GM19372 (cell line): ENCODE measurements around the gene CYFIP1.
"Not testable (repeated sequence)": the region's sequence is repeated elsewhere in the genome, so short reads cannot be mapped to it uniquely, and the experiment has no call there.

Source experiments
- ATAC-seq: cut with Tn5 transposase; IDR thresholded peaks from one replicate; pipeline ENCODE4 v1.9.1; 2021; ENCODE audit warnings: mild to moderate bottlenecking, low read depth, moderate library complexity; ENCODE audit not compliant: unreplicated experiment

The CYFIP1 gene

GRCh38 chr15:22980189-22981050 lies at the start of gene CYFIP1:
Gene CYFIP1, minus strand, starts transcription at chr15:22980368. Its CDS starts 33,083 bp downstream, at chr15:22947285.
- peak; percentile 41 for ATAC-seq

DNA sequence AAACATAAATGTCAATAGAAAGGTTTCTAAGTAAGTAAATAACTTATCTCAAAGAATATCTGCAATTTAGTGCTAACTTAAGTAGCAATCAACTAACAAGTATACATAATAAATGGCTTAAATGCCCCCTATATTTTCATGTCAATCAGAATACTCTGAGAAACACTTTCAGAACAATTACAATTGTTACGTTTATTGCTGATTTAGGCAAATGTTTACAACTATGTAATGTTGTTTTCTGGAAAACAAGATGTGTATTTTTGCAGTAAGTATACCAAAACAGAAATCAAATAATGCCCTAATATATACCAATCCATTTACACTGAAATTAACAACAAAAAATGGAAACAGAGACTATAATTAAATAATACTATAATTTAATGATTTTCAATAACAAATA lies 46.0 kb upstream of the CYFIP1 start:
- ATAC-seq, result no peak

GRCh38 chr15:23022156-23022555 lies 42.0 kb upstream of the CYFIP1 start:
- no peak for ATAC-seq

DNA sequence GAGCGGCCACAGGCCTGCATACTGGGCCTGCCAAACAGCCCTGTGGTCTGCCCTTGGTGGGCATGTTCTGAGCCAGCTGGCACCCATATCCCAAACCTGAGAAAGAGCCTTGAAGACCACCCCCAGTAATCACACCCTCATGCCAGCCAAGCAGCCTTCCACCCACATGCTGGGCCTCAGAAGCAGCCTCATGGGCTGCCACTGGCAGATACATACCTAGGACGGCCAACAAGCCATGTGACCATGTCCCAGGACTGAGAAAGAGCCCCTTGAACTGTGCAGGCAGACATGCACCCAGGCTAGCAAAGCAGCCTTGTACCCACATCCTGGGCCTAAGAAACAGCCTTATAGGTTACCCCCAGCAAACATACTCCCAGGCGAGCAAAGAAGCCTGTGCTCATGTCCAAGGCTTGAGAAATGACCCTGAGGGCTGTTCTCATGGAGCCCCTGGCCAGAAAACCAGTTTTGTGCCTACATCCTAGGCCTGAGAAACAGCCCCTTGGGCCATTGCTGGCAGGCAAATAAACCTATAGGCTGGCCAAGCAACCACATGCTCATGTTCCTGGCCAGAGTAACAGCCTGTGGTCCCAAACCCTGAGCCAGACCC lies 34.3 kb upstream of the CYFIP1 start:
- no peak for ATAC-seq

DNA sequence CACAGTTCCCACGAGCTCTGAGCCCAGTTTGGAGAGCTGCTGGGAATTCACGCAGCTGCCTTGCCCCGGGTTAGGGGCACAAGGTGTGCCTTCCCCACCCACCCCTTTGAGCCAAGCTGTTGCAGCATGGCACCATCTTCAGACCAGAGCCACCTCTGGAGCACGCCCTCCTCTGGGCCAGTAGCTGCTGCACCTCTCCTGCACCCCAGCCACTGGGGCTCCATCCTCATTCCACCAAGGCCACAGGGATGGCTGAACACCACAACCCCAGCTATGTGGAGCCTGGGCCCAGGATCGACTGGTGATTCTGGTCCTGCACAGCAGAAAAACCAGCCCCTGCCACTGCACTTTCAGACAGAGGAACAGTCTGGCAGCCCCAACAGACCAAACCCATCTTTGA lies 33.5 kb upstream of the CYFIP1 start:
- no peak for ATAC-seq

GRCh38 chr15:23012616-23013015 lies 32.4 kb upstream of the CYFIP1 start:
- not testable (repeated sequence) for ATAC-seq

DNA sequence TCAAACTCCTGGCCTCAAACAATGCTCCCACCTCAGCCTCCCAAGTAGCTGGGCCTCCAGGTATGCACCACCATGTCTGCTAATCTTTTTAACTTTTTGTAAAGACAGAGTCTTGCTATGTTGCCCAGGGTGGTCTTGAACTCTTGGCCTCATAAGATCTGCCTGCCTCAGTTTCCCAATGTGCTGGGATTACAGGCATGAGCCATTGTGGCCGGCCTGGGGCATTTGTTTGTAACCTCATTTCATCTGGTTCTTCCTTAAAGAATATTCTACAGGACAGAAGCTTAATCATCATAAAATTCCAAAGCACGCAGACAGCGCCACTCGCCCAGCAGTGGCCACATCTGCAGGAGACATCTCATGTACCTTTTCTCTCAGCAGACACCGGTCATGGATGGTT lies 23.6 kb upstream of the CYFIP1 start:
- ATAC-seq, result no peak

GRCh38 chr15:23002920-23003319 lies 22.8 kb upstream of the CYFIP1 start:
- no peak for ATAC-seq

GRCh38 chr15:22995795-22996194 lies 15.6 kb upstream of the CYFIP1 start:
- no peak for ATAC-seq

DNA sequence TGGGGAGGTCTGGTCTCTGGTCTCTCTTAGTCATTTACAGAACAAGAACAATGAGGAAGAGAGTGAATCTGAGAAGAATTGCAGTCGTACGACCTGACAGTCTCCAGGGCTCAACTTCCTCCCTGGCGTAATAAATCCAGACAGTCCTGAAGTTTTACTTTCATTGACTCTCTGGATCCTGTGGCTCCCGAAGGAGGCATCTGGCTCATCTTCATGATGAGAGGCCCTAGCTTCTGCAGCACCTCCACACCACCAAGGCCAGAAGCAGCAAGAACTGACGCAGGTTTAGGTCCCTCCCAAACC lies 11.8 kb upstream of the CYFIP1 start:
- no peak for ATAC-seq

- ATAC-seq, result no peak
These were observed 9.7 kb upstream of the CYFIP1 start for GRCh38 chr15:22989576-22990477.

- ATAC-seq, result no peak
These were observed 8.6 kb upstream of the CYFIP1 start for GRCh38 chr15:22988811-22989210.

GRCh38 chr15:22981931-22982330 lies 1.8 kb upstream of the CYFIP1 start:
- not testable (repeated sequence) for ATAC-seq

- ATAC-seq, result no peak
These were observed 1.1 kb upstream of the CYFIP1 start for GRCh38 chr15:22981051-22981840.

- peak; percentile 62 for ATAC-seq
These were observed 655 bp downstream of the CYFIP1 start for GRCh38 chr15:22979238-22980188.

- ATAC-seq, result peak; percentile 43
These were observed 1.4 kb downstream of the CYFIP1 start for GRCh38 chr15:22978691-22979237.

DNA sequence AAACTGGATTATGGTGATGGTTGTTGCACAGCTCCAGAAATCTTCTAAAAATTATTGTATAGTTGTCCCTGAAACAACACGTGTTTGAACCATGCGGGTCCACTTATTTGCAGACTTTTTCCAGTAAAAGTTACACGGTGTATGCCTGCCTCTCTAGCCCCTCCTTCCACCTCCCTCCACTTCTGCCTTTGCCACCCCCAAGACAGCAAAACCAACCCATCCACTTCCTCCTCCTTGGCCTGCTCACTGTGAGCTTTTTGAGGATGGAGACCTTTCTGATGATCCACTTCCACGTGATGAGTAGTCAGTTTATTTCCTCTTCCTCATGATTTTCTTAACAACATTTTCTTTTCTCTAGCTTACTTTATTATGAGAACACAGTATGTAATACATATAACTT lies 5.4 kb downstream of the CYFIP1 start:
- no peak for ATAC-seq

GRCh38 chr15:22973987-22974386 lies 6.2 kb downstream of the CYFIP1 start:
- no peak for ATAC-seq

DNA sequence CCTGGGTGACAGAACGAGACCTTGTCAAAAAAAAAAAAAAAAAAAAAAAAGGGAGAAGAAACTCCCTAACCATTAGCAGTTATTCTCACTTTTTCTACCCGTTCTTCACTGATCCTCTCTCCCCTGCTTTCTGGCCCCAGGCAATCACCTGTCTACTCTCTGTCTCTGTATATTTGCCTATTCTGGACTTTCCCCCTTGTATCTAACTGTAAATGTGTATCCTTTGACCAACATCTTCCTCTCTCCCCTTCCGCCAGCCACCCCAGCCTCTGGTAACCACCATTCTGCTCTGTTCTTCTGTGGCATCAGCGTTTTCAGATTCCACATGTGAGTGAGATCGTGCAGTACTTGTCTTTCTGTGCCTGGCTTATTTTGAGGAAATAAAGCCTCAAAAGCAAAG lies 6.9 kb downstream of the CYFIP1 start:
- ATAC-seq, result no peak
